CD4-positive, alpha-beta T cell treated with Interferon alpha-2 for 1 hour (primary cell): ENCODE data around the gene TRIOBP.
"Not testable (repeated sequence)": the region's sequence is repeated elsewhere in the genome, so short reads cannot be mapped to it uniquely, and the experiment has no call there.

Experiments
- DNase-seq, 2 donors: peaks; one replicate each; pipeline ENCODE4 v3.0.0-alpha.2; 2020 to 2022

Gene TRIOBP

GRCh38 chr22:37696260-37696656 lies 590 bp upstream of the TRIOBP start:
- not testable (repeated sequence) for DNase-seq

GRCh38 chr22:37697538-37697835 lies 639 bp downstream of the TRIOBP start:
- no peak for DNase-seq

DNA sequence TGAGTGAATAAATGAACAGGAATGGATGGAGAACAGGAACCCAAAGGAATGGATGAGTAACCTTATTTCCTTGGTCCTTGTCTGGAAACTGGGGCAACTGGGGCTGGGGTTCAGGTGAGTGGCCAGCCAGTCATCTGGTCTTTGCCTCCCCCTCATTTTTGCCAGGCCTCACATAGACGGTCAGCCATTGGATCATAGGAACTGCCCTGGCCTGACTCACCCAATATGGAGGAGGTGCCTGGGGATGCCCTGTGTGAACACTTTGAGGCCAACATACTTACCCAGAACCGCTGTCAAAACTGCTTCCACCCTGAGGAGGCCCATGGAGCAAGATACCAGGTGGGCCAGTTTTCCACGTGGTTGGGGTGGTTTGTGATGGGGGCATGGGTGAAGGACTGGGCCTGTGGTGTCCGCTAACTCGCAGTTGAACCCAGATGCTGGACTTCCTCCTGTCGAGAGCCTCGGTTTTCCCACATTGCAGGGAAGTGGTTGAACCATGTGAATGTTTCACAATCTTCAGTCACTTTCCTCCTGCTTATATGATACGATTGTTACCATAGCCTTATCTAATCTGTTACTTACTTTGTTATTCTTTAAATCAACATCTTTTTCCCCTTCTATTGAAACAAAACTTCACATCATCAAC lies 4.4 kb downstream of the TRIOBP start:
- DNase-seq: no peak

- DNase-seq: no peak
These were observed 7.1 kb downstream of the TRIOBP start for GRCh38 chr22:37703906-37704305.

DNA sequence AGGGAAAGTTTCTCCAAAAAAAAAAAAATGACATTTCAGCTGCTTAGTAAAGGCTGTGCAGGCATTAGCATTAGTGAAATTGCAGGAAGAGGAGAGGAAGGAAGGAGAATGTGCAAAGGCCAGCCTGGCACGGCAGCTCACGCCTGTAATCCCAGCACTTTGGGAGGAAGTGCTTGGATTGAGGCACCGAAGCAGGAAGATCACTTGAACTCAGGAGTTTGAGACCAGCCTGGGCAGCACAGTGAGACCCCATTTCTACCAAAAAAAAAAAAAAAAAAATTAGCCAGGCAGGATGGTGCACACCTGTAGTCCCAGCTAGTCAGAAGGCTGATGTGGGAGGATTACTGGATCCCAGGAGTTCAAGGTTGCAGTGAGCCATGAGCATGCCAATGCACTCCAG lies 7.8 kb downstream of the TRIOBP start:
- DNase-seq: no peak

DNA sequence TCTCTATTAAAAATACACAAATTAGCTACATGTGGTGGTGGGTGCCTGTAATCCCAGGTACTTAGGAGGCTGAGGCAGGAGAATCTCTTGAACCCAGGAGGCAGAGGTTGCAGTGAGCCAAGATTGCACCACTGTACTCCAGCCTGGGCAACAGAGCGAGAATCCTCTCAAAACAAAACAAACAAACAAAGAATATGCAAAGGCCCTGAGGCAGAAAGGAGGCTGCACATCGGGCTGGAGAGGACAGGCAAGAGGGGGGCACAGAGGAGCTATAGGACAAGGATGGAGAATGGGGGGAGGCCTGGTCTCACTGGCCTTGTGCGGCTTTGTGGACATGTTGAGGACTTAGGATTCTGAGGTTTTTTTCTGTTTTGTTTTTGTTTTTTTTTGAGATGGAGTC lies 8.4 kb downstream of the TRIOBP start:
- no peak for DNase-seq

DNA sequence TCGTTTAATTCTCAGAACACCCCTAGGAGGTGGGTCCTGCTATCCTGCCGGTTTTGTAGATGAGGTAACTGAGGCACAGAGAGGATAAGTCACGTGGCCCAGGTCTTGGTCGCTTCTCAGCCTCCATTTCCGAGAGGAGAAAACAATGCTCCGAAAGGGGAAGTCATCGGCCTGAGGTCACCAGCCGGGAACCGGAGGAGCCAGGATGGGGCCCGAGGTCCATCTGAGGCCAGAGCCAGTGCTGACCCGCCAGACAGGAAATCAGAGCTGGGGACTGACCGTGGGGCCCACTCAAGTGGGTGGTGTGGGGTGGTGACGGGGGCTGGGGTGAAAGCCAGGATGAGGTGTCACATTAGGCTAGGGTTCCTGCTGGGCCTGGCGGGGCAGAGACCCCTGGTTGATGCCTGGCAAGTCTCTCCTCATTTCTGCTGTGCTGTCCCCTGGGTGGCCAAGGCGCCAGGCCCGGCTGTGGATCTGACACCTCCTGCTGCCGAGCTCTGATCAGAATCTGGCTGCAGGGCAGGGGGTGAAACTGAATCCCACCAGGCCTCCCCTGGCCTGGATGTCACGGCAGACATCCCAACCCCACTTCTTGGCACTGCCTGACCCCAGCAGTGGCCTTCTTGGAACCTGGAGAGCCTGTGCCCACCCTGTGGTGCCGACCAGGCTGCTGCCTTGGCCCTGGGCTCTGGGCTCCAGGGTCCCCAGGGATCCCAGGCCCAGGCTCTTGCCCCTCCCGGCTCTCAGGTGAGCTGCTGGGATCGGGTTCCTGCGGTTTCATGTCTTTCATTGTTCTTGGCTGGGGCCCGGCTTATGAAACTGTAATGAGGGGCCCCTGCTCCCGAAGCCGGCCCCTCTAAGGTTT lies 12.0 kb downstream of the TRIOBP start:
- peak in 1 of 2 donors; percentile 12 for DNase-seq

DNA sequence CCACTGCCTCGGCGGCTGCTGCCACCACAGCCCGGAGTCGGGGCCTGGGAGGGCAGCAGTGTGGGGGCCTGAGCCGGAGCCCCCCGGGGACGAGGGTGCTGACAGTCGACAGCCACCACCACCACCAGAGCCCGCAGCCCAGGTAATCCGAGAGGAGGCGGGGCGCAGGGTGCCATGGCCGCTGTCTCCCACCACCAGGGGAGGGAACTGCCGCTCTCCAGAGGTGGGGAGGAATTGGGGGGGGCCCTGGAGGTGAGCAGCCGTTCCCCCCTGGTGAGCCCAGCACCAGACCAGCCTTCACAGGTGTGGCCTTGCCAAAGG lies 12.6 kb downstream of the TRIOBP start:
- no peak for DNase-seq

DNA sequence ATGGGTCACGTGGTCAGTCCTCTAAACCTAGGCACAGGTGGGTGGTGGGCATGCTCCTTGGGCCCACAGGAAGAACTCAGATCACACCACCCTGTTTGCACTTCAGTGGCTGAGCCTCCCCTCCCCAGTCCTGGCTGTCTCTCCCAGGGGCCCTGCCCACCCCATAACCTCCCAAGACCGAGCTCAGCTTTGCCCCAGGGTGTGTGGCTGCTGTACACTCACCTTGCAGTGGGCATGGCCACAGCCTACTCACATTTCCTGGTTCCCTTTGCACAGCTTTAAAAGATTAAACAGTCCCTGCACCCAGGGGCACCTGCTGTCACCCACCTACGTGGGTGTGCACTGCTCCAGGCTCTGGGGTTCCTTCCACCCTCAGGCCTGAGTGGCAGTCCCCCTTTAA lies 13.8 kb downstream of the TRIOBP start:
- no peak for DNase-seq

GRCh38 chr22:37711490-37711889 lies 14.6 kb downstream of the TRIOBP start:
- DNase-seq: no peak

GRCh38 chr22:37713761-37714160 lies 16.9 kb downstream of the TRIOBP start:
- no peak for DNase-seq

DNA sequence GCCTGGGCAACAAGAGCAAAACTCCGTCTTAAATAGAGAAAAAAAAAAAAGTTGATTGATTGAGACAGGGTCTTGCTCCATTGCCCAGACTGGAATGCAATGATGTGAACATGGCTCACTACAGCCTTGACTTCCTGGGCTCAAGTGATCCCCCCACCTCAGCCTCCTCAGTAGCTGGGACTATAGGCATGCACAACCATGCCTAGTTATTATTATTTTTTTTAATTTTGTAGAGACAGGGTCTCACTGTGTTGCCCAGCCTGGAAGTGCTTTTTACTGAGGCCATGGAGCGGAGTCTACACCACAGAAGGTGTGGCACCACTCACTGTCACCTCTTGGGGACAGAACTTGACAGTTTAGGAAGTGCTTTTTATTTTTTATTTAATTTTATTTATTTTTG lies 17.8 kb downstream of the TRIOBP start:
- DNase-seq: no peak

DNA sequence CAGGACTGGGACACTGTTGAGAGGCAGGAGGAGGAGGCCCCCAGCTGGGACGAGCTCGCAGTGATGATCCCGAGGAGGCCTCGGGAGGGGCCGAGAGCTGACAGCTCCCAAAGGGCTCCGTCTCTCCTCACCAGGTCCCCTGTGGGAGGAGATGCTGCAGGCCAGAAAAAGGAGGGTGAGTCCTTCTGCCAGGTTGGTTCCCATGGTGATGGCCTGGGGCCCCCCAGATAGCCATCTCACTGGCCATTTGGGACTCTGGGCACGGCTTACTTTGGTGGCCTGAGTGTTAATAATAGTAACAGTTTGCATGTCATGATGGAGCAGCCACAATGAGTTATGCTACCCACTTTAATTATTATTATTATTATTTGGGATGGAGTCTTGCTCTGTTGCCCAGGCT lies 18.9 kb downstream of the TRIOBP start:
- no peak for DNase-seq

- DNase-seq: no peak
These were observed 19.9 kb downstream of the TRIOBP start for GRCh38 chr22:37716708-37717107.

- DNase-seq: not testable (repeated sequence)
These were observed 20.4 kb downstream of the TRIOBP start for GRCh38 chr22:37717235-37717634.

GRCh38 chr22:37717746-37718305 lies 21.0 kb downstream of the TRIOBP start:
- not testable (repeated sequence) for DNase-seq

DNA sequence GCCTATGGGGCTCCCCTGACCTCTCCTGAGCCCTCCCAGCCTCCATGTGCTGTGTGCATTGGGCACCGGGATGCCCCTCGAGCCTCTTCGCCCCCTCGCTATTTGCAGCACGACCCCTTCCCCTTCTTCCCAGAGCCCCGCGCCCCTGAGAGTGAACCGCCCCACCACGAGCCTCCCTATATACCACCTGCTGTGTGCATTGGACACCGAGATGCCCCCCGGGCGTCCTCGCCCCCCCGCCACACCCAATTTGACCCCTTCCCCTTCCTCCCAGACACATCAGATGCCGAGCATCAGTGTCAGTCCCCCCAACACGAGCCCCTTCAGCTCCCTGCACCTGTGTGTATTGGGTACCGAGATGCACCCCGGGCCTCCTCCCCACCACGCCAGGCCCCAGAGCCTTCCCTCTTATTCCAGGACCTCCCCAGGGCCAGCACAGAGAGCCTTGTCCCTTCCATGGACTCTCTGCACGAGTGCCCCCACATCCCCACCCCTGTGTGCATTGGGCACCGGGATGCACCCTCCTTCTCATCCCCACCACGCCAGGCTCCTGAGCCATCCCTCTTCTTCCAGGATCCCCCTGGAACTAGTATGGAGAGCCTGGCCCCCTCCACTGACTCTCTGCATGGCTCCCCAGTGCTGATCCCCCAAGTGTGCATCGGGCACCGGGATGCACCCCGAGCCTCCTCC lies 28.8 kb downstream of the TRIOBP start:
- no peak for DNase-seq

DNA sequence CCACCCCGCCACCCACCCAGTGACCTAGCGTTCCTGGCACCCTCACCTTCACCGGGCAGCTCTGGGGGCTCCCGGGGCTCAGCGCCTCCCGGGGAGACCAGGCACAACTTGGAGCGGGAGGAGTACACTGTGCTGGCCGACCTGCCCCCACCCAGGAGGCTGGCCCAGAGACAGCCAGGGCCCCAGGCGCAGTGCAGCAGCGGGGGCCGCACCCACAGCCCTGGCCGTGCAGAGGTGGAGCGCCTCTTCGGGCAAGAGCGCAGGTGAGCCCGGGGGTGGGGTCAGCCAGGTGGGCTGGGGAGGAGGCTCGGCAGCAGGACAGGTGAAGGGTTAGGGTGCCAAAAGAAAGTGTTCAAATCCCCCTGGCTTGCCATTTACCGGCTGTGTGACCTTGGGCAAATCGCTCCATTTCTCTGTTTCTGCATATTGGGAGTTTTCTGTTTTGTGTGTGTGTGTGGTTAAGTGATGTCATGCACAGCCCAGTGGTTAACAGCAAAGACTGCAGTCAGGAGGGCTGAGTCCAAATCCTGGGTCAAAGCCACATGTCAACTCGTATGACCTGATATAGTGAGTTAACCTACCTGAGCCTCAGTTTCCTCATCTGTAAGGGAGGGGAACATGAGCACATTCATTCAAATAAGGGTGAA lies 29.5 kb downstream of the TRIOBP start:
- DNase-seq: no peak

- no peak for DNase-seq
These were observed 31.8 kb downstream of the TRIOBP start for GRCh38 chr22:37728620-37729019.

DNA sequence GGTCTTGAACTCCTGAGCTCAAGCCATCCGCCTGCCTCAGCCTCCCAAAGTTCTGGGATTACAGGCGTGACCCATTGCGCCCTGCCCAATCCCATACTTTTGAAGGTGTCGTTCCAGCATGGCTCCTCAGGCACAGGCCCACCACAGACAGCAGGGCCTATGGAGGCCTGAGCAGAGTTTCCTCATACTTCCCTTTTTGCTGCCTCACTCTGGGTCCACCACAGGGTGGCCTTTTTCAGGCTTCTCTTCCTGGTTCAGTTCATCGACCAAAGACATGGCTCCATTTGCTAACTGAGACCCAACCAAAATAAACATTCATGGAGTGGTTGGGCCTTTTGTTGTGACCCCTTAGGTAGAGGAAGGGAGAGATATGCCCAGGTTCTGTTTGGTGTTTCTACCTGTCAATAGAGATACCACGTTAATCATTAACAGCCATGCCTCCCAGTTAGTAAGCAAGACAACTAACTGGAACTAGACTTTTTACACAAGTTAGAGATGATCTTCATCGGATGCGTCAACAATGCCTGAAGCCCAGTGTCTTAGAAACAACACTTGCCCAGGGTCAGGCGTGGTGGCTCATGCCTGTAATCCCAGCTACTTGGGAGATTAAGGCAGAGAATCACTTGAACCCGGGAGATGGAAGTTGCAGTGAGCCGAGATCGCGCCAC lies 35.1 kb downstream of the TRIOBP start:
- DNase-seq: no peak

DNA sequence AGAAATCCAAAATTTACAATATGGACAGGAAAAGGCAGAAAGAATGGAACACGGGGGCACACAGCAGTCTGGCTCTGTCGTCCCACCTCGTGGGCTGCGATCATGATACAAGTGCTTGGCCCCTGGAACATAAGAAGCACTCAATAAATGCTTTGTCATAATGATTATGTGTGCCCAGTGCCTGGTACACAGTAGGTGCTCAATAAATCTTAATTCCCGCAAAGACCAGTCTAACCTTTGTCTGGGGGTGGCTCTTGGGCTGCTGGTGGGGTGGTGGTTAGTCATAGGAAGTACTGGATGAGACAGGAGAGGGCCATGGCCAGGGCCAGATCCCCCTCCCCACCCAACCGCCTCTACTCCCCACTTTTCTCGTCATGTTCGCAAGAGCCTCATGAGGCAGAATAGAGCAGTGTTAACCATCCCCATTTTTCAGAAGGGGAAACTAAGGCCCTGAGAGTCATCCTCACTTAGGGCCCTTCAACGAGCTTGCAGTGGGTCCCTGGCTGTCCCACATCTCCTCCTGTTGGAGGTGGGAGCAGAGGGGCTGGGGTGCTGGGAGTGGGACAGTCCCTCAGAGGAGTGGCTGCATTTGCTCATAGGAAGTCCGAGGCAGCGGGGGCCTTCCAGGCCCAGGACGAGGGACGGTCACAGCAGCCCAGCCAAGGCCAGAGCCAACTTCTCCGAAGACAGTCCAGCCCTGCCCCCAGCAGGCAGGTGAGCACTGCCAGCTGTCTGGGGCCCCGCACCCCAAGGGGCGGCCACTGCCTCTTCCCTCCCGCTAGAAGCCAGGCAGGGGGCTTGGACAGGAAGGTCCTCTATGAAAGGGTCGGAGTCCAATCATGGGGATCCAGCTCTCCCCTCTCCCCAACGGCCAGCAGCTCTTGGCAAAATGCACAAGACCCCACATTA lies 36.1 kb downstream of the TRIOBP start:
- DNase-seq: no peak
